H1 (cell line): ENCODE results near the gene GPS1. TPM values are rescaled to one million over a fixed set of nuclear protein-coding genes. Genes with fewer than 3 reads are reported as not detected.

Source experiments
- BCL11A ChIP-seq, 2 experiments: IDR thresholded peaks; one replicate each; pipeline ENCODE4 v1.6.1; 2011; ENCODE audit warnings: low read depth in 2 of 2, low read length in 2 of 2, mild to moderate bottlenecking in 2 of 2
- CBX8 ChIP-seq: fragments of 300-800, 300-1000 bp; sonication (generic); IDR thresholded peaks from 2 replicates; pipeline ENCODE4 v1.7.1; 2016; ENCODE audit warnings: low read depth, low read length, borderline replicate concordance
- CHD1 ChIP-seq: IDR thresholded peaks from 2 replicates; pipeline ENCODE4 v1.6.1; 2012; ENCODE audit warnings: low read depth, low read length, improper control_type of control experiment
- CREB1 ChIP-seq: IDR thresholded peaks from 2 replicates; pipeline ENCODE4 v1.6.1; 2012; ENCODE audit warnings: inconsistent platforms
- EP300 ChIP-seq, 2 experiments: IDR thresholded peaks; 1 replicate in 1 of 2; 2 replicates in 1 of 2; pipeline ENCODE4 v1.6.1; 2011 to 2012; ENCODE audit warnings: low read depth in 2 of 2, low read length in 2 of 2, mild to moderate bottlenecking in 2 of 2, borderline replicate concordance in 1 of 2, inconsistent platforms in 1 of 2, moderate library complexity in 1 of 2
- GABPA ChIP-seq: IDR thresholded peaks from 2 replicates; pipeline ENCODE4 v1.6.1; 2011; ENCODE audit warnings: mild to moderate bottlenecking, low read length, moderate library complexity, borderline replicate concordance; ENCODE audit not compliant: insufficient read depth
- KDM4A ChIP-seq: IDR thresholded peaks from one replicate; pipeline ENCODE4 v1.7.1; 2012; ENCODE audit warnings: low read depth, mild to moderate bottlenecking, moderate library complexity, low read length, inconsistent platforms; ENCODE audit not compliant: severe bottlenecking
- NRF1 ChIP-seq: IDR thresholded peaks from 2 replicates; pipeline ENCODE4 v1.6.1; 2011; ENCODE audit warnings: mild to moderate bottlenecking, low read depth, low read length, improper control_type of control experiment
- PHF8 ChIP-seq: fragments of 200-600 bp; sonication (generic); conservative IDR thresholded peaks from 2 replicates; pipeline ENCODE4 v1.7.1; 2012; ENCODE audit warnings: low read depth, mild to moderate bottlenecking, inconsistent platforms, low read length, moderate library complexity
- RFX5 ChIP-seq: IDR thresholded peaks from 2 replicates; pipeline ENCODE4 v1.6.1; 2011; ENCODE audit warnings: low read depth, low read length, improper control_type of control experiment, borderline replicate concordance
- RNF2 ChIP-seq: fragments of 200-900, 300-1000 bp; sonication (generic); IDR thresholded peaks from 2 replicates; pipeline ENCODE4 v1.7.1; 2016; ENCODE audit warnings: borderline replicate concordance, low read depth, mild to moderate bottlenecking, antibody characterized with exemption, low read length; ENCODE audit not compliant: poor library complexity, severe bottlenecking; ENCODE audit errors: missing control alignments
- RXRA ChIP-seq: IDR thresholded peaks from 2 replicates; pipeline ENCODE4 v1.6.1; 2011; ENCODE audit warnings: low read depth, mild to moderate bottlenecking, low read length, moderate library complexity; ENCODE audit not compliant: insufficient read depth
- SAP30 ChIP-seq: fragments of 300-600 bp; sonication (generic); IDR thresholded peaks from 2 replicates; pipeline ENCODE4 v1.7.1; 2012; ENCODE audit warnings: low read length, moderate library complexity, mild to moderate bottlenecking, inconsistent platforms; ENCODE audit not compliant: insufficient read depth, insufficient replicate concordance
- SP4 ChIP-seq: IDR thresholded peaks from 2 replicates; pipeline ENCODE4 v1.6.1; 2012; ENCODE audit warnings: low read length, inconsistent platforms
- SRF ChIP-seq: IDR thresholded peaks from 2 replicates; pipeline ENCODE4 v1.6.1; 2011; ENCODE audit warnings: mild to moderate bottlenecking, low read depth, low read length, moderate library complexity
- TAF7 ChIP-seq: optimal IDR thresholded peaks from 2 replicates; pipeline ENCODE3; 2011; ENCODE audit warnings: low read depth, mild to moderate bottlenecking, inconsistent platforms, low read length, moderate library complexity, borderline replicate concordance
- polyA plus RNA-seq, 7 experiments: library from polyadenylated mRNA; depleted of rRNA in 3 of 7; stranded (reverse) in 5 of 7; unstranded in 2 of 7; fragments of >200 nt in 5 of 7; fragments of 200-250 nt in 2 of 7; gene quantifications; 1 replicate in 5 of 7; 2 replicates in 1 of 7; 4 replicates in 1 of 7; pipeline versions ENCODE4 v1.2.1 to v1.2.3, GENCODE V29; 2011 to 2013; ENCODE audit warnings: missing spikeins in 2 of 7, mixed read lengths in 2 of 7
- total RNA-seq: library from RNA; stranded (reverse); fragmentation: NEBNext Ultra II Directional; extraction: Animal tissue kit (Norgen Biotek cat#: 25700); gene quantifications from 2 replicates; pipeline ENCODE4 v1.2.1, GENCODE V29; 2021
- TF ChIP-seq, protein P1 (sequence below): IDR thresholded peaks from 2 replicates; pipeline ENCODE4 v1.6.1; 2011; ENCODE audit warnings: low read depth, mild to moderate bottlenecking, low read length; ENCODE audit not compliant: insufficient read depth
- TF ChIP-seq, protein P2 (sequence below): IDR thresholded peaks from 2 replicates; pipeline ENCODE4 v1.6.1; 2012; ENCODE audit warnings: low read length, inconsistent platforms

The GPS1 gene
- total and polyA plus RNA-seq, 2 of the 8 experiments (the other 6 are each of a cell fraction or from before 2014, with no cell fraction given), result 153 to 277 TPM

DNA sequence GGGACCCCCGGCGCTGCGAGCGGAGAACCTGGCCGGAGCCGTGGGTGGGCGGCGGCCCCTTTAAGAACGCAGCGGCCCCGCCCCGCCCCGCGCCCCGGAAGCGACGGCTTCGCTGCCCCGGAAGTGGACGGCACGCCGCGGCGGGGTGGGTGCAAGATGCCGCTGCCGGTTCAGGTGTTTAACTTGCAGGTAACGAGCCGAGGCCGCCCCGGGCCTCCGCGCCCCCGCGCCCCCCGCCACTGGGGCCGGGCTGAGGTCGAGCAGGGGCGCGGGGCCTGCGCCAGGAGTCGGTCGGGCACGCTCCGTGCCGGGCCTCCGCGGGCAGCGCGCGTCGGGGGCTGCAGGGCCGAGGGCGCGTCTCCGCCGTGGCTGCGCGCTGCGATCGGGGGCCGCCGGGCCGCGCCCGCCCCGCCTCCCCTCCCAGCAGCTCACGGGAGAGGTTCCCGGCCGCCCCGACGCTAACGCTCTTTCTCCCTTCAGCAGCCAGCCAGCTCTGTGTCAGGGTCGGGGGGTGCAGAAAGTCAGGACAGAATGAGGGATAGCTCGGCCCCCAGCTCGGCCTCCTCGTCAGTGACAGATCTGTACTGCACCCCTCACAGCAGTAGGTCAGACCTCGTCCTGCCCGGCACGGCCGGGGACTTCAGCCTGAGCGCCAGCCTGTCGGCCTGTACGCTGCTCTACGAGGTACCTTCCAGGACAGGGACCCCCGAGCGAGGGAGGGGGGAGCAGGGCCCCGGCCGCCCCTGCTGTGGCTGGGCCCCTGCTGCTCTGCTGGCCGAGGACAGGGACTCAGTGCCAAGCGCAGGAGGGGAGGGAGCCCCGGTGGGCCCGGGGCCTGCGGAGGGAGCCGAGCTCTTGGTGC is at the start of gene GPS1, which contains the start of gene RFNG (continued):
- TF ChIP-seq BCL11A (IDR thresholded peaks at IDR 0.05; ENCODE audit: low read depth in 2 of 2, low read length in 2 of 2), result no peak
- no peak for TF ChIP-seq NRF1
- TF ChIP-seq, protein P1, sequence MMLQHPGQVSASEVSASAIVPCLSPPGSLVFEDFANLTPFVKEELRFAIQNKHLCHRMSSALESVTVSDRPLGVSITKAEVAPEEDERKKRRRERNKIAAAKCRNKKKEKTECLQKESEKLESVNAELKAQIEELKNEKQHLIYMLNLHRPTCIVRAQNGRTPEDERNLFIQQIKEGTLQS, result no peak
- no peak for TF ChIP-seq TAF7
- no peak for TF ChIP-seq EP300 (IDR thresholded peaks at IDR 0.05; ENCODE audit: borderline replicate concordance in 1 of 2, low read depth in 2 of 2, low read length in 2 of 2)
- TF ChIP-seq RNF2, result no peak
- no peak for TF ChIP-seq RXRA
- TF ChIP-seq CREB1, result peak; percentile 50; the same call in 1 of the 2 replicates
- no peak for TF ChIP-seq RFX5
- peak; percentile 54; the same call in 1 of the 2 replicates for TF ChIP-seq PHF8
- TF ChIP-seq KDM4A, result peak; percentile 38
- TF ChIP-seq SP4, result no peak
- peak; percentile 87 for TF ChIP-seq GABPA
- no peak for TF ChIP-seq CBX8
- TF ChIP-seq SRF, result no peak
- no peak for TF ChIP-seq SAP30
- TF ChIP-seq, protein P2, sequence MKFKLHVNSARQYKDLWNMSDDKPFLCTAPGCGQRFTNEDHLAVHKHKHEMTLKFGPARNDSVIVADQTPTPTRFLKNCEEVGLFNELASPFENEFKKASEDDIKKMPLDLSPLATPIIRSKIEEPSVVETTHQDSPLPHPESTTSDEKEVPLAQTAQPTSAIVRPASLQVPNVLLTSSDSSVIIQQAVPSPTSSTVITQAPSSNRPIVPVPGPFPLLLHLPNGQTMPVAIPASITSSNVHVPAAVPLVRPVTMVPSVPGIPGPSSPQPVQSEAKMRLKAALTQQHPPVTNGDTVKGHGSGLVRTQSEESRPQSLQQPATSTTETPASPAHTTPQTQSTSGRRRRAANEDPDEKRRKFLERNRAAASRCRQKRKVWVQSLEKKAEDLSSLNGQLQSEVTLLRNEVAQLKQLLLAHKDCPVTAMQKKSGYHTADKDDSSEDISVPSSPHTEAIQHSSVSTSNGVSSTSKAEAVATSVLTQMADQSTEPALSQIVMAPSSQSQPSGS, result no peak
- no peak for TF ChIP-seq CHD1
